Endodermal cell (in vitro differentiated cells): Measurements from ENCODE around the gene RFX7. TPM values are rescaled to one million over a fixed set of nuclear protein-coding genes. Genes with fewer than 3 reads are reported as not detected.

Experiments
- DNase-seq: peaks from one replicate; pipeline ENCODE4 v3.0.0-alpha.2; 2017
- H3K27ac ChIP-seq: 2 replicates; pipeline ENCODE4 v1.5.1; 2013; ENCODE audit warnings: mild to moderate bottlenecking, low read depth, low read length, moderate library complexity
- H3K27me3 ChIP-seq: 2 replicates; pipeline ENCODE4 v1.6.1; 2013; ENCODE audit warnings: mild to moderate bottlenecking, low read length, moderate library complexity; ENCODE audit not compliant: insufficient read depth, control insufficient read depth, poor library complexity, severe bottlenecking
- H3K36me3 ChIP-seq: 2 replicates; pipeline ENCODE4 v1.7.0; 2013; ENCODE audit warnings: mild to moderate bottlenecking, low read length, moderate library complexity; ENCODE audit not compliant: control insufficient read depth, insufficient read depth
- H3K4me1 ChIP-seq: one replicate; pipeline ENCODE4 v1.7.0; 2013; ENCODE audit warnings: low read length; ENCODE audit not compliant: control insufficient read depth, insufficient read depth
- H3K4me3 ChIP-seq: 2 replicates; pipeline ENCODE4 v1.5.1; 2013; ENCODE audit warnings: mild to moderate bottlenecking, low read length, moderate library complexity
- H3K9ac ChIP-seq: 2 replicates; pipeline ENCODE4 v1.6.1; 2013; ENCODE audit warnings: mild to moderate bottlenecking, low read length, moderate library complexity; ENCODE audit not compliant: poor library complexity, severe bottlenecking; ENCODE audit errors: extremely low read depth
- H3K9me3 ChIP-seq: 2 replicates; pipeline ENCODE4 v1.6.1; 2013; ENCODE audit warnings: mild to moderate bottlenecking, low read length, moderate library complexity; ENCODE audit not compliant: control insufficient read depth
- H3K27ac Mint-ChIP-seq: 2 replicates; pipeline ENCODE4 v1.8.0; 2020; ENCODE audit warnings: mixed read lengths
- H3K27me3 Mint-ChIP-seq: 2 replicates; pipeline ENCODE4 v1.8.0; 2021; ENCODE audit warnings: mild to moderate bottlenecking, mixed read lengths; ENCODE audit not compliant: insufficient read depth
- H3K36me3 Mint-ChIP-seq: 2 replicates; pipeline ENCODE4 v1.8.0; 2020; ENCODE audit warnings: low read depth, mixed read lengths
- H3K4me1 Mint-ChIP-seq: 2 replicates; pipeline ENCODE4 v1.8.0; 2020; ENCODE audit warnings: mixed read lengths
- H3K4me3 Mint-ChIP-seq: 2 replicates; pipeline ENCODE4 v1.8.0; 2020; ENCODE audit warnings: mild to moderate bottlenecking, moderate library complexity, mixed read lengths
- H3K9me3 Mint-ChIP-seq: 2 replicates; pipeline ENCODE4 v1.8.0; 2020; ENCODE audit warnings: mild to moderate bottlenecking, mixed read lengths
- CTCF ChIP-seq: fragments of 200-600 bp; sonication (generic); conservative IDR thresholded peaks from 2 replicates; pipeline ENCODE4 v1.5.0; 2021; ENCODE audit warnings: antibody characterized with exemption, mild to moderate bottlenecking
- WGBS, 2 experiments: methylation state at CpG; one replicate each; pipeline versions ENCODE4 v1.1.5 to v1.1.7; 2013; ENCODE audit warnings: missing lambda C conversion rate in 2 of 2, mixed read lengths in 1 of 2; ENCODE audit not compliant: insufficient coverage in 1 of 2, insufficient read length in 1 of 2; 5-methylcytosine and 5-hydroxymethylcytosine counted together
- total RNA-seq, 2 donors: library from RNA; stranded (reverse); fragmentation: NEBNext Ultra II Directional in 1 of 2; extraction: Animal tissue kit (Norgen Biotek cat#: 25700) in 1 of 2; gene quantifications; 2 replicates in 1 of 2; 3 replicates in 1 of 2; pipeline ENCODE4 v1.2.1, GENCODE V29; 2021

Gene RFX7
- total RNA-seq, 2 donors from 2014 or later, result 19.3 to 25.3 TPM

- H3K4me1 ChIP-seq, result peaks cover 6% of the 10 kb centered on the region
- no peak overlapping the region for H3K4me3 ChIP-seq
- Mint-ChIP-seq H3K4me3 (no peak overlapping the region), H3K27ac (no peak overlapping the region), H3K27me3 (no peaks in the 10 kb centered on the region), H3K4me1 (peaks cover 1% of the 10 kb centered on the region), H3K36me3 (no peaks in the 10 kb centered on the region), H3K9me3 (no peaks in the 10 kb centered on the region)
- no peaks in the 10 kb centered on the region for H3K27me3 ChIP-seq
- no peak for TF ChIP-seq CTCF
- H3K27ac ChIP-seq, result no peak overlapping the region
- no peaks in the 10 kb centered on the region for H3K36me3 ChIP-seq
- no peak for DNase-seq
- H3K9me3 ChIP-seq, result no peaks in the 10 kb centered on the region
- H3K9ac ChIP-seq, result no peak overlapping the region
- 89 to 90% methylated on average over 3 of the region's 3 CpGs for WGBS, 2 experiments
Observed at GRCh38 chr15:56038015-56038414, 205.7 kb downstream of the RFX7 start.

Other genes starting within 250 kb of the RFX7 start
- gene TEX9, start 121.5 kb upstream of the RFX7 start, total RNA-seq, result 10 to 100 TPM in 1 of 2 donors, 1 to 10 TPM in 1; 8.7 to 10.2 TPM
- gene MNS1, start 221.3 kb upstream of the RFX7 start, total RNA-seq, result 1 to 10 TPM in 1 of 2 donors, under 1 TPM in 1; 0.27 to 4.5 TPM